ENCODE data around the gene YOD1. TPM values are rescaled to one million over a fixed set of nuclear protein-coding genes. Genes with fewer than 3 reads are reported as not detected.

The YOD1 gene
- total and polyA plus RNA-seq, 10 of the 15 experiments (the other 5 are each of a cell fraction or from before 2014, with no cell fraction given), result 2.1 to 7.9 (median 5.0) TPM

GRCh38 chr1:207009182-207009850 is 41.7 kb downstream of the YOD1 start:
- no peak overlapping the region for H3K9ac ChIP-seq (ENCODE audit: control insufficient read depth, insufficient read depth, low read length)
- BruUV-seq (replicated peaks), result no TSS peak
- H3K36me3 ChIP-seq (ENCODE audit: control insufficient read depth in 2 of 2, insufficient read depth in 2 of 2, low read length in 1 of 2), result no peaks in the 10 kb centered on the region
- no peak overlapping the region for H2AFZ ChIP-seq (ENCODE audit: control insufficient read depth, low read depth, low read length)
- no peaks in the 10 kb centered on the region for H3K9me3 ChIP-seq (replicated peaks; ENCODE audit: control insufficient read depth, insufficient read depth, low read length)
- SMC1A ChIA-PET (ENCODE audit: uncharacterized antibody, unreplicated experiment), result no interaction called here
- in situ Hi-C loops (cut with MboI), result no loop called here
- ATAC-seq (no peak), DNase-seq (ENCODE audit: low read depth, low spot score) (no peak), FAIRE-seq (no peak)
- no peaks in the 10 kb centered on the region for H3K79me2 ChIP-seq (ENCODE audit: control insufficient read depth, insufficient read depth, low read length)
- H3K4me3 ChIP-seq, result no peak overlapping the region
- intact Hi-C loops (cut with micrococcal nuclease; ENCODE audit: unreplicated experiment), result no loop called here
- H3K27me3 ChIP-seq (replicated peaks in 1 of 2; ENCODE audit: control insufficient read depth in 2 of 2, insufficient read depth in 2 of 2, low read length in 1 of 2), result peaks cover 2 to 3% of the 10 kb centered on the region in 2 experiments
- H3K4me1 ChIP-seq (ENCODE audit: control insufficient read depth, insufficient read depth, low read length), result no peaks in the 10 kb centered on the region
- RAD21 ChIA-PET (ENCODE audit: unreplicated experiment), result no interaction called here
- H4K20me1 ChIP-seq (ENCODE audit: control insufficient read depth, insufficient read depth), result no peaks in the 10 kb centered on the region
- no peak for TF ChIP-seq HDAC6 (IDR thresholded peaks at IDR 0.05; ENCODE audit: unreplicated experiment)
- TF ChIP-seq SUZ12 (IDR thresholded peaks at IDR 0.05; ENCODE audit: unreplicated experiment), result no peak
- TF ChIP-seq SRF (IDR thresholded peaks at IDR 0.05; ENCODE audit: low read depth in 2 of 2, low read length in 2 of 2), result no peak
- no peak for TF ChIP-seq HCFC1 (IDR thresholded peaks at IDR 0.05; ENCODE audit: low read length)
- TF ChIP-seq NKRF (conservative IDR thresholded peaks at IDR 0.05), result no peak
- no peak for TF ChIP-seq KAT2A (conservative IDR thresholded peaks at IDR 0.05; ENCODE audit: control insufficient read depth, low read depth, low read length)
- no peak for TF ChIP-seq TCF12 (IDR thresholded peaks at IDR 0.05; ENCODE audit: low read depth, low read length)
- TF ChIP-seq ZNF592 (IDR thresholded peaks at IDR 0.05), result no peak
- no peak for TF ChIP-seq NFIC (IDR thresholded peaks at IDR 0.05; ENCODE audit: low read depth, low read length)
- TF ChIP-seq IKZF2 (IDR thresholded peaks at IDR 0.05), result no peak
- no peak for TF ChIP-seq RUNX3 (IDR thresholded peaks at IDR 0.05; ENCODE audit: low read length)
- no peak for TF ChIP-seq TCF7 (IDR thresholded peaks at IDR 0.05; ENCODE audit: borderline replicate concordance)
- TF ChIP-seq ATF3 (IDR thresholded peaks at IDR 0.05; ENCODE audit: borderline replicate concordance, extremely low read depth, low read depth, low read length), result no peak
- no peak for TF ChIP-seq SP1 (IDR thresholded peaks at IDR 0.05; ENCODE audit: low read depth, low read length)
- POLR2A ChIA-PET, result no interaction called here
- 47% methylated on average over 10 of the region's 10 CpGs for WGBS (ENCODE audit: insufficient coverage, insufficient replicate concordance, low lambda C conversion rate, missing lambda C conversion rate)
- H3K4me2 ChIP-seq (ENCODE audit: control insufficient read depth, insufficient read depth), result no peak overlapping the region
- H3K27ac ChIP-seq (ENCODE audit: control insufficient read depth, insufficient read depth), result no peak overlapping the region
- CTCF ChIA-PET, result interaction anchor here (0.6 kb wide), 1 partner anchor 376 kb away, joined by 3 read pairs; no protein-coding TSS in a partner anchor
